HepG2 (cell line): ENCODE measurements around the gene UBE2Q1. TPM values are rescaled to one million over a fixed set of nuclear protein-coding genes. Genes with fewer than 3 reads are reported as not detected.

Experiments used
- CEBPZ ChIP-seq: IDR thresholded peaks from 2 replicates; pipeline ENCODE4 v1.6.1; 2012; ENCODE audit warnings: low read length, improper control_type of control experiment
- DMTF1 ChIP-seq: sonication (generic); formaldehyde crosslinking; IDR thresholded peaks from 2 replicates; pipeline ENCODE4 v1.4.0; 2020; ENCODE audit warnings: mild to moderate bottlenecking, missing genetic modification reagents
- HNRNPLL ChIP-seq: fragments of 200-400 bp; formaldehyde crosslinking; IDR thresholded peaks from 2 replicates; pipeline ENCODE4 v1.6.1; 2017; ENCODE audit warnings: mild to moderate bottlenecking, low read depth, low read length; ENCODE audit not compliant: poor library complexity, severe bottlenecking
- KAT7 ChIP-seq: IDR thresholded peaks from 2 replicates; pipeline ENCODE4 v1.6.1; 2018; ENCODE audit warnings: borderline replicate concordance, missing compliant biosample characterization
- KDM3A ChIP-seq: IDR thresholded peaks from 2 replicates; pipeline ENCODE4 v1.6.1; 2018; ENCODE audit warnings: low read depth, missing compliant biosample characterization
- KLF6 ChIP-seq: IDR thresholded peaks from 2 replicates; pipeline ENCODE4 v1.8.0; 2016; ENCODE audit warnings: missing biosample characterization, missing genetic modification reagents
- KLF9 ChIP-seq: IDR thresholded peaks from 2 replicates; pipeline ENCODE4 v1.6.1; 2016; ENCODE audit warnings: low read depth
- MBD4 ChIP-seq: IDR thresholded peaks from 2 replicates; pipeline ENCODE4 v1.6.1; 2012; ENCODE audit warnings: low read length, inconsistent platforms, borderline replicate concordance
- MZF1 ChIP-seq: sonication (generic); formaldehyde crosslinking; IDR thresholded peaks from 2 replicates; pipeline ENCODE4 v1.8.1; 2023; ENCODE audit warnings: mild to moderate bottlenecking, missing genetic modification reagents, borderline replicate concordance
- NBN ChIP-seq: fragments of 450-650 bp; conservative IDR thresholded peaks from 2 replicates; pipeline ENCODE4 v1.6.1; 2017
- PHF20 ChIP-seq: sonication (generic); formaldehyde crosslinking; IDR thresholded peaks from 2 replicates; pipeline ENCODE4 v1.5.0; 2020; ENCODE audit warnings: mild to moderate bottlenecking, missing genetic modification reagents
- ZBTB2 ChIP-seq: sonication (generic); formaldehyde crosslinking; IDR thresholded peaks from 2 replicates; pipeline ENCODE4 v1.8.0; 2022; ENCODE audit warnings: low read depth, missing genetic modification reagents
- ZNF350 ChIP-seq: sonication (generic); formaldehyde crosslinking; IDR thresholded peaks from 2 replicates; pipeline ENCODE4 v1.4.0; 2020; ENCODE audit warnings: mild to moderate bottlenecking, low read depth, missing genetic modification reagents, borderline replicate concordance
- ZNF468 ChIP-seq: sonication (generic); formaldehyde crosslinking; IDR thresholded peaks from 2 replicates; pipeline ENCODE4 v1.8.0; 2022; ENCODE audit warnings: mild to moderate bottlenecking, moderate library complexity, missing genetic modification reagents
- polyA plus RNA-seq, 8 experiments: library from polyadenylated mRNA; depleted of rRNA in 3 of 8; stranded (reverse) in 7 of 8; unstranded in 1 of 8; fragments of >200 nt; fragmentation: Illumina TruSeq in 4 of 8; extraction: Trizol in 4 of 8; gene quantifications; 2 replicates each; pipeline versions ENCODE4 v1.2.1 to v1.2.3, GENCODE V29; 2011 to 2016; ENCODE audit warnings: low read depth in 4 of 8, missing spikeins in 1 of 8, mixed read lengths in 1 of 8; ENCODE audit not compliant: insufficient read depth in 1 of 8
- total RNA-seq, 5 experiments: library from RNA; depleted of rRNA; stranded (reverse); fragments of >200 nt; fragmentation: Illumina TruSeq; extraction: Trizol; gene quantifications; 2 replicates each; pipeline ENCODE4 v1.2.3, GENCODE V29; 2016; ENCODE audit warnings: low read depth in 1 of 5
- TF ChIP-seq, protein P1 (sequence below): sonication (generic); formaldehyde crosslinking; IDR thresholded peaks from 2 replicates; pipeline ENCODE4 v1.4.0; 2020; ENCODE audit warnings: missing genetic modification reagents, borderline replicate concordance
- TF ChIP-seq, protein P2 (sequence below): sonication (generic); formaldehyde crosslinking; IDR thresholded peaks from 2 replicates; pipeline ENCODE4 v1.4.0; 2020; ENCODE audit warnings: missing genetic modification reagents

Gene UBE2Q1
- total and polyA plus RNA-seq, 2 of the 13 experiments (the other 11 are each of a cell fraction or from before 2014, with no cell fraction given) = 11.7 to 41.7 TPM

- TF ChIP-seq CEBPZ (no peak), MZF1 (no peak), KLF6 (CRISPR knock-in tag) (no peak), ZNF468 (CRISPR knock-in tag) (no peak), PHF20 (CRISPR knock-in tag) (no peak), KLF9 (no peak), DMTF1 (no peak), NBN (no peak), KDM3A (no peak; the same call in 1 of the 2 replicates), HNRNPLL (peak; percentile 77), MBD4 (no peak), KAT7 (CRISPR knock-in tag) (peak; percentile 22; the same call in 1 of the 2 replicates), ZNF350 (CRISPR knock-in tag) (no peak; the same call in 1 of the 2 replicates), ZBTB2 (CRISPR knock-in tag) (0 out of 2 replicates have a peak, but pooled peaks have one; percentile 38)
- TF ChIP-seq, protein P1, sequence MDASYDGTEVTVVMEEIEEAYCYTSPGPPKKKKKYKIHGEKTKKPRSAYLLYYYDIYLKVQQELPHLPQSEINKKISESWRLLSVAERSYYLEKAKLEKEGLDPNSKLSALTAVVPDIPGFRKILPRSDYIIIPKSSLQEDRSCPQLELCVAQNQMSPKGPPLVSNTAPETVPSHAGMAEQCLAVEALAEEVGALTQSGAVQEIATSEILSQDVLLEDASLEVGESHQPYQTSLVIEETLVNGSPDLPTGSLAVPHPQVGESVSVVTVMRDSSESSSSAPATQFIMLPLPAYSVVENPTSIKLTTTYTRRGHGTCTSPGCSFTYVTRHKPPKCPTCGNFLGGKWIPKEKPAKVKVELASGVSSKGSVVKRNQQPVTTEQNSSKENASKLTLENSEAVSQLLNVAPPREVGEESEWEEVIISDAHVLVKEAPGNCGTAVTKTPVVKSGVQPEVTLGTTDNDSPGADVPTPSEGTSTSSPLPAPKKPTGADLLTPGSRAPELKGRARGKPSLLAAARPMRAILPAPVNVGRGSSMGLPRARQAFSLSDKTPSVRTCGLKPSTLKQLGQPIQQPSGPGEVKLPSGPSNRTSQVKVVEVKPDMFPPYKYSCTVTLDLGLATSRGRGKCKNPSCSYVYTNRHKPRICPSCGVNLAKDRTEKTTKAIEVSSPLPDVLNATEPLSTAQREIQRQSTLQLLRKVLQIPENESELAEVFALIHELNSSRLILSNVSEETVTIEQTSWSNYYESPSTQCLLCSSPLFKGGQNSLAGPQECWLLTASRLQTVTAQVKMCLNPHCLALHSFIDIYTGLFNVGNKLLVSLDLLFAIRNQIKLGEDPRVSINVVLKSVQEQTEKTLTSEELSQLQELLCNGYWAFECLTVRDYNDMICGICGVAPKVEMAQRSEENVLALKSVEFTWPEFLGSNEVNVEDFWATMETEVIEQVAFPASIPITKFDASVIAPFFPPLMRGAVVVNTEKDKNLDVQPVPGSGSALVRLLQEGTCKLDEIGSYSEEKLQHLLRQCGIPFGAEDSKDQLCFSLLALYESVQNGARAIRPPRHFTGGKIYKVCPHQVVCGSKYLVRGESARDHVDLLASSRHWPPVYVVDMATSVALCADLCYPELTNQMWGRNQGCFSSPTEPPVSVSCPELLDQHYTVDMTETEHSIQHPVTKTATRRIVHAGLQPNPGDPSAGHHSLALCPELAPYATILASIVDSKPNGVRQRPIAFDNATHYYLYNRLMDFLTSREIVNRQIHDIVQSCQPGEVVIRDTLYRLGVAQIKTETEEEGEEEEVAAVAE (CRISPR knock-in tag) = no peak
- TF ChIP-seq, protein P2, sequence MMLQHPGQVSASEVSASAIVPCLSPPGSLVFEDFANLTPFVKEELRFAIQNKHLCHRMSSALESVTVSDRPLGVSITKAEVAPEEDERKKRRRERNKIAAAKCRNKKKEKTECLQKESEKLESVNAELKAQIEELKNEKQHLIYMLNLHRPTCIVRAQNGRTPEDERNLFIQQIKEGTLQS (CRISPR knock-in tag) = no peak
Measured at GRCh38 chr1:154607609-154608396, 49.3 kb upstream of the UBE2Q1 start, which contains the start of gene ADAR (continued).
